Liver (tissue), 9 donors: ENCODE results near the gene DHDDS. TPM values are rescaled to one million over a fixed set of nuclear protein-coding genes. Genes with fewer than 3 reads are reported as not detected.

Experiments
- DNase-seq: peaks from one replicate; pipeline ENCODE4 v3.0.0-alpha.2; 2017; ENCODE audit warnings: low spot score
- H3K27ac ChIP-seq, 2 donors: one replicate each; pipeline ENCODE4 v1.7.0; 2013; ENCODE audit warnings: inconsistent platforms in 2 of 2, low read length in 2 of 2, control low read depth in 1 of 2, low read depth in 1 of 2, mild to moderate bottlenecking in 1 of 2
- H3K27me3 ChIP-seq, 4 donors: one replicate each; pipeline versions ENCODE4 v1.6.1 to v1.7.0; 2013; ENCODE audit warnings: low read length in 3 of 4, inconsistent platforms in 1 of 4, mild to moderate bottlenecking in 1 of 4, moderate library complexity in 1 of 4; ENCODE audit not compliant: control insufficient read depth in 4 of 4, insufficient read depth in 4 of 4
- H3K36me3 ChIP-seq, 4 donors: one replicate each; pipeline versions ENCODE4 v1.6.1 to v1.7.0; 2013; ENCODE audit warnings: low read length in 3 of 4, mild to moderate bottlenecking in 3 of 4, low read depth in 1 of 4, moderate library complexity in 1 of 4; ENCODE audit not compliant: control insufficient read depth in 4 of 4, insufficient read depth in 3 of 4
- H3K4me1 ChIP-seq, 4 donors: one replicate each; pipeline versions ENCODE4 v1.6.1 to v1.7.0; 2013; ENCODE audit warnings: low read length in 3 of 4, mild to moderate bottlenecking in 3 of 4, moderate library complexity in 1 of 4; ENCODE audit not compliant: control insufficient read depth in 4 of 4, insufficient read depth in 4 of 4
- H3K4me3 ChIP-seq, 3 donors: one replicate each; pipeline versions ENCODE4 v1.6.1 to v1.7.0; 2013; ENCODE audit warnings: low read length in 3 of 3, control low read depth in 1 of 3, low read depth in 1 of 3, mild to moderate bottlenecking in 1 of 3
- H3K9ac ChIP-seq, 2 donors: one replicate each; pipeline ENCODE4 v1.7.0; 2013; ENCODE audit warnings: low read length in 2 of 2, mild to moderate bottlenecking in 2 of 2, moderate library complexity in 2 of 2, control low read depth in 1 of 2, low read depth in 1 of 2
- H3K9me3 ChIP-seq, 4 donors: one replicate each; pipeline versions ENCODE4 v1.6.1 to v1.7.0; 2013; ENCODE audit warnings: low read length in 3 of 4; ENCODE audit not compliant: control insufficient read depth in 4 of 4
- EGR1 ChIP-seq, 2 donors: IDR thresholded peaks; 2 replicates each; pipeline ENCODE4 v1.6.1; 2016 to 2018; ENCODE audit warnings: antibody characterized with exemption in 2 of 2, low read depth in 2 of 2
- FOXA1 ChIP-seq: IDR thresholded peaks from 2 replicates; pipeline ENCODE4 v1.6.1; 2016; ENCODE audit warnings: antibody characterized with exemption
- FOXA2 ChIP-seq: IDR thresholded peaks from 2 replicates; pipeline ENCODE4 v1.6.1; 2016; ENCODE audit warnings: antibody characterized with exemption
- GABPA ChIP-seq, 2 donors: IDR thresholded peaks in 1 of 2; conservative IDR thresholded peaks in 1 of 2; 2 replicates each; pipeline ENCODE4 v1.6.1; 2016; ENCODE audit warnings: antibody characterized with exemption in 2 of 2, mild to moderate bottlenecking in 1 of 2, moderate library complexity in 1 of 2
- HNF4A ChIP-seq, 2 donors: conservative IDR thresholded peaks; 2 replicates each; pipeline ENCODE4 v1.6.1; 2016; ENCODE audit warnings: antibody characterized with exemption in 2 of 2, mild to moderate bottlenecking in 2 of 2
- HNF4G ChIP-seq: IDR thresholded peaks from 2 replicates; pipeline ENCODE4 v1.6.1; 2016; ENCODE audit warnings: antibody characterized with exemption
- JUND ChIP-seq, 2 donors: IDR thresholded peaks; 2 replicates each; pipeline ENCODE4 v1.6.1; 2016; ENCODE audit warnings: antibody characterized with exemption in 2 of 2
- RXRA ChIP-seq, 2 donors: IDR thresholded peaks; 2 replicates each; pipeline ENCODE4 v1.6.1; 2017 to 2018; ENCODE audit warnings: antibody characterized with exemption in 2 of 2, mild to moderate bottlenecking in 1 of 2
- SP1 ChIP-seq: IDR thresholded peaks from 2 replicates; pipeline ENCODE4 v1.6.1; 2018; ENCODE audit warnings: antibody characterized with exemption, mild to moderate bottlenecking
- TAF1 ChIP-seq: conservative IDR thresholded peaks from 2 replicates; pipeline ENCODE4 v1.6.1; 2016; ENCODE audit warnings: antibody characterized with exemption, mild to moderate bottlenecking
- YY1 ChIP-seq: IDR thresholded peaks from 2 replicates; pipeline ENCODE4 v1.6.1; 2016; ENCODE audit warnings: antibody characterized with exemption, mild to moderate bottlenecking
- WGBS: extraction: QIAGEN DNeasy Blood & Tissue Kit; methylation state at CpG from one replicate; pipeline ENCODE4 v1.1.7; 2013; 5-methylcytosine and 5-hydroxymethylcytosine counted together
- polyA plus RNA-seq, 2 donors: library from polyadenylated mRNA; stranded (reverse) in 1 of 2; unstranded in 1 of 2; fragments of 200-250 nt in 1 of 2; fragments of >200 nt in 1 of 2; fragmentation: Nextera tagmentation in 1 of 2; extraction: Ambion mirVana in 1 of 2; gene quantifications; one replicate each; pipeline versions ENCODE4 v1.2.1 to v1.2.3, GENCODE V29; 2013 to 2015
- total RNA-seq, 2 donors: library from RNA; depleted of rRNA; stranded (reverse); fragments of >200 nt; gene quantifications; one replicate each; pipeline ENCODE4 v1.2.3, GENCODE V29; 2014
- TF ChIP-seq, protein P1 (sequence below): IDR thresholded peaks from 2 replicates; pipeline ENCODE4 v1.6.1; 2016; ENCODE audit warnings: antibody characterized with exemption
- TF ChIP-seq, protein P2 (sequence below): IDR thresholded peaks from 2 replicates; pipeline ENCODE4 v1.6.1; 2016; ENCODE audit warnings: antibody characterized with exemption
- TF ChIP-seq, protein P3 (sequence below): IDR thresholded peaks from 2 replicates; pipeline ENCODE4 v1.6.1; 2016; ENCODE audit warnings: antibody characterized with exemption
- TF ChIP-seq, protein P4 (sequence below): IDR thresholded peaks from 2 replicates; pipeline ENCODE4 v1.6.1; 2016; ENCODE audit warnings: antibody characterized with exemption, mild to moderate bottlenecking
- TF ChIP-seq, protein P5 (sequence below): fragments of 150-350 bp; IDR thresholded peaks from 2 replicates; pipeline ENCODE4 v1.5.1; 2017; ENCODE audit warnings: improper control_type of control experiment, low read depth, low read length; ENCODE audit not compliant: missing input control
- donor health status: healthy.
- donor health status: healthy.
- donor health status: healthy.
- donor health status: healthy.
- donor health status: healthy.

Gene DHDDS
- total and polyA plus RNA-seq, 4 donors: 10.6 to 21.7 (median 16.6) TPM

DNA sequence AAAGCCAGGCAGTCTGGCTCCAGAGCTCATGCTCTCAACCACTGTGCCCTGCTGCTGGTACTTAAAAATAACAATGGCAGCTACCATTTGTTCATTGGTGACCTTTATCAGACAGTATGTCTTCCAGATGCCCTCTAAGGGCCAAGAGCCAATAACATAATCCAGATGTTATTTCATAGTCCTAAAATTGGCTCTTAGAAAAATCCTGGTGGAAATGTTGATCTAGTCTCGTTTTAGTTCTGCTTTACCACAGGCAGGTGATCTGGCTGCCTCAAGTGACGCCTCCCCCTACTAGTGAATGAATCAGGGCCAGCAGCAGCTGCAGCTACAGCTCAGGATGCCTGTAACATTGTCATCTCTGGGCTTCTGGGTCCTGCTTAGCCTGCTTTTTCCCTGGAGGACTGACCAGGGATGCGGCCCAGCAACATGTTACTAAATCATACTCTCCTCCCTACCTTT, 27.5 kb downstream of the DHDDS start:
- DNase-seq: no peak
- 92% methylated on average over 3 of the region's 3 CpGs for WGBS
- Histone ChIP-seq H3K4me1 (no peaks in the 10 kb centered on the region), H3K9me3 (no peaks in the 10 kb centered on the region), H3K9ac (no peak overlapping the region), H3K27me3 (no peaks in the 10 kb centered on the region), H3K4me3 (no peak overlapping the region), H3K27ac (no peak overlapping the region), H3K36me3 (peaks cover 0 to 46% (median 11%) of the 10 kb centered on the region in 4 donors)
- TF ChIP-seq, protein P1, sequence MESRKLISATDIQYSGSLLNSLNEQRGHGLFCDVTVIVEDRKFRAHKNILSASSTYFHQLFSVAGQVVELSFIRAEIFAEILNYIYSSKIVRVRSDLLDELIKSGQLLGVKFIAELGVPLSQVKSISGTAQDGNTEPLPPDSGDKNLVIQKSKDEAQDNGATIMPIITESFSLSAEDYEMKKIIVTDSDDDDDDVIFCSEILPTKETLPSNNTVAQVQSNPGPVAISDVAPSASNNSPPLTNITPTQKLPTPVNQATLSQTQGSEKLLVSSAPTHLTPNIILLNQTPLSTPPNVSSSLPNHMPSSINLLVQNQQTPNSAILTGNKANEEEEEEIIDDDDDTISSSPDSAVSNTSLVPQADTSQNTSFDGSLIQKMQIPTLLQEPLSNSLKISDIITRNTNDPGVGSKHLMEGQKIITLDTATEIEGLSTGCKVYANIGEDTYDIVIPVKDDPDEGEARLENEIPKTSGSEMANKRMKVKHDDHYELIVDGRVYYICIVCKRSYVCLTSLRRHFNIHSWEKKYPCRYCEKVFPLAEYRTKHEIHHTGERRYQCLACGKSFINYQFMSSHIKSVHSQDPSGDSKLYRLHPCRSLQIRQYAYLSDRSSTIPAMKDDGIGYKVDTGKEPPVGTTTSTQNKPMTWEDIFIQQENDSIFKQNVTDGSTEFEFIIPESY: no peak
- TF ChIP-seq, protein P2, sequence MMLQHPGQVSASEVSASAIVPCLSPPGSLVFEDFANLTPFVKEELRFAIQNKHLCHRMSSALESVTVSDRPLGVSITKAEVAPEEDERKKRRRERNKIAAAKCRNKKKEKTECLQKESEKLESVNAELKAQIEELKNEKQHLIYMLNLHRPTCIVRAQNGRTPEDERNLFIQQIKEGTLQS: no peak
- no peak for TF ChIP-seq FOXA2
- TF ChIP-seq SP1: no peak
- TF ChIP-seq EGR1 (IDR thresholded peaks at IDR 0.05; ENCODE audit: low read depth in 2 of 2): no peak
- TF ChIP-seq, protein P3, sequence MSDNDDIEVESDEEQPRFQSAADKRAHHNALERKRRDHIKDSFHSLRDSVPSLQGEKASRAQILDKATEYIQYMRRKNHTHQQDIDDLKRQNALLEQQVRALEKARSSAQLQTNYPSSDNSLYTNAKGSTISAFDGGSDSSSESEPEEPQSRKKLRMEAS: no peak
- TF ChIP-seq TAF1: no peak
- no peak for TF ChIP-seq YY1
- TF ChIP-seq, protein P4, sequence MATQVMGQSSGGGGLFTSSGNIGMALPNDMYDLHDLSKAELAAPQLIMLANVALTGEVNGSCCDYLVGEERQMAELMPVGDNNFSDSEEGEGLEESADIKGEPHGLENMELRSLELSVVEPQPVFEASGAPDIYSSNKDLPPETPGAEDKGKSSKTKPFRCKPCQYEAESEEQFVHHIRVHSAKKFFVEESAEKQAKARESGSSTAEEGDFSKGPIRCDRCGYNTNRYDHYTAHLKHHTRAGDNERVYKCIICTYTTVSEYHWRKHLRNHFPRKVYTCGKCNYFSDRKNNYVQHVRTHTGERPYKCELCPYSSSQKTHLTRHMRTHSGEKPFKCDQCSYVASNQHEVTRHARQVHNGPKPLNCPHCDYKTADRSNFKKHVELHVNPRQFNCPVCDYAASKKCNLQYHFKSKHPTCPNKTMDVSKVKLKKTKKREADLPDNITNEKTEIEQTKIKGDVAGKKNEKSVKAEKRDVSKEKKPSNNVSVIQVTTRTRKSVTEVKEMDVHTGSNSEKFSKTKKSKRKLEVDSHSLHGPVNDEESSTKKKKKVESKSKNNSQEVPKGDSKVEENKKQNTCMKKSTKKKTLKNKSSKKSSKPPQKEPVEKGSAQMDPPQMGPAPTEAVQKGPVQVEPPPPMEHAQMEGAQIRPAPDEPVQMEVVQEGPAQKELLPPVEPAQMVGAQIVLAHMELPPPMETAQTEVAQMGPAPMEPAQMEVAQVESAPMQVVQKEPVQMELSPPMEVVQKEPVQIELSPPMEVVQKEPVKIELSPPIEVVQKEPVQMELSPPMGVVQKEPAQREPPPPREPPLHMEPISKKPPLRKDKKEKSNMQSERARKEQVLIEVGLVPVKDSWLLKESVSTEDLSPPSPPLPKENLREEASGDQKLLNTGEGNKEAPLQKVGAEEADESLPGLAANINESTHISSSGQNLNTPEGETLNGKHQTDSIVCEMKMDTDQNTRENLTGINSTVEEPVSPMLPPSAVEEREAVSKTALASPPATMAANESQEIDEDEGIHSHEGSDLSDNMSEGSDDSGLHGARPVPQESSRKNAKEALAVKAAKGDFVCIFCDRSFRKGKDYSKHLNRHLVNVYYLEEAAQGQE: no peak
- no peak for TF ChIP-seq FOXA1

DNA sequence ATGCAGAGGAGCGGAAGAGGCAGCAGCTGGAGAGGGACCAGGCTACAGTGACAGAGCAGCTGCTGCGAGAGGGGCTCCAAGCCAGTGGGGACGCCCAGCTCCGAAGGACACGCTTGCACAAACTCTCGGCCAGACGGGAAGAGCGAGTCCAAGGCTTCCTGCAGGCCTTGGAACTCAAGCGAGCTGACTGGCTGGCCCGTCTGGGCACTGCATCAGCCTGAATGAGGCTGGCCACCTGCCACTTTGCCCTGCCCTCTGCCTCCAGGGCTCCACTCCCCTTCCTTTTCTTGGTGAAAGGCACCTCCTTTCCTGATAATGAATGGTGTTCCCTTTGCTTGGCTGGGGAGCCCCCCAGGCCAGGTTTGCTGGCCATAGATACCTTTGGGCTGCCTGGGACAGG, 36.8 kb downstream of the DHDDS start:
- Histone ChIP-seq H3K27me3 (no peaks in the 10 kb centered on the region), H3K36me3 (peaks cover 0 to 34% (median 23%) of the 10 kb centered on the region in 4 donors), H3K4me3 (no peak overlapping the region), H3K4me1 (peaks cover 1 to 29% (median 18%) of the 10 kb centered on the region in 4 donors), H3K27ac (no peak overlapping the region), H3K9me3 (no peaks in the 10 kb centered on the region), H3K9ac (no peak overlapping the region)
- no peak for DNase-seq
- 81% methylated on average over 10 of the region's 10 CpGs for WGBS
- TF ChIP-seq, protein P3: no peak
- TF ChIP-seq HNF4A (conservative IDR thresholded peaks at IDR 0.05) (no peak), JUND (IDR thresholded peaks at IDR 0.05) (no peak)

DNA sequence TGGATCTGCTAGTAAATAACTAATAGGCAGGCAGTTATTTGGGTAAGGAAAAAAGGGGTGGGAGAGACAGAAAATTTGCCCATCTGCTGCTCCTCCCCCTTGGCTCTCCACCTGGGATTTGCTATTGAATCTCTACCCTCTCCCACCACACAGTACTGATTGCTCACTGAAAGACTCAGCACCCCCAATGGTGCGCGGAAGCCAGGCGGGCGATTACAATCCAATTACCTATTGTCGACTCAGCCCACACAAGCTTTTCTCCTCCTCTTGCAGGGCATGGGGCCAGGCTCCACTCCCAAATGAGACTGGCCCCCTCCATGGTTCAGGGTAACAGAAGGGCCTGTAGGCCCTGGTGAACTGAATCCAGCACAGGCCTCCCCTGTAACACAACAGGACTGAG, 37.4 kb downstream of the DHDDS start:
- Histone ChIP-seq H3K27ac (no peak overlapping the region), H3K36me3 (peaks cover 0 to 38% (median 24%) of the 10 kb centered on the region in 4 donors), H3K9me3 (no peaks in the 10 kb centered on the region), H3K27me3 (no peaks in the 10 kb centered on the region), H3K9ac (no peak overlapping the region), H3K4me3 (no peak overlapping the region), H3K4me1 (peaks cover 1 to 35% (median 23%) of the 10 kb centered on the region in 4 donors)
- no peak for DNase-seq
- 97% methylated on average over 5 of the region's 5 CpGs for WGBS
- TF ChIP-seq HNF4A (conservative IDR thresholded peaks at IDR 0.05) (no peak), HNF4G (no peak), GABPA (IDR thresholded peaks at IDR 0.05 in 1 of 2, conservative IDR thresholded peaks at IDR 0.05 in 1 of 2) (no peak), EGR1 (IDR thresholded peaks at IDR 0.05; ENCODE audit: low read depth in 2 of 2) (no peak), FOXA2 (no peak), FOXA1 (no peak), RXRA (IDR thresholded peaks at IDR 0.05) (no peak)
- TF ChIP-seq, protein P1: no peak
- TF ChIP-seq, protein P5, sequence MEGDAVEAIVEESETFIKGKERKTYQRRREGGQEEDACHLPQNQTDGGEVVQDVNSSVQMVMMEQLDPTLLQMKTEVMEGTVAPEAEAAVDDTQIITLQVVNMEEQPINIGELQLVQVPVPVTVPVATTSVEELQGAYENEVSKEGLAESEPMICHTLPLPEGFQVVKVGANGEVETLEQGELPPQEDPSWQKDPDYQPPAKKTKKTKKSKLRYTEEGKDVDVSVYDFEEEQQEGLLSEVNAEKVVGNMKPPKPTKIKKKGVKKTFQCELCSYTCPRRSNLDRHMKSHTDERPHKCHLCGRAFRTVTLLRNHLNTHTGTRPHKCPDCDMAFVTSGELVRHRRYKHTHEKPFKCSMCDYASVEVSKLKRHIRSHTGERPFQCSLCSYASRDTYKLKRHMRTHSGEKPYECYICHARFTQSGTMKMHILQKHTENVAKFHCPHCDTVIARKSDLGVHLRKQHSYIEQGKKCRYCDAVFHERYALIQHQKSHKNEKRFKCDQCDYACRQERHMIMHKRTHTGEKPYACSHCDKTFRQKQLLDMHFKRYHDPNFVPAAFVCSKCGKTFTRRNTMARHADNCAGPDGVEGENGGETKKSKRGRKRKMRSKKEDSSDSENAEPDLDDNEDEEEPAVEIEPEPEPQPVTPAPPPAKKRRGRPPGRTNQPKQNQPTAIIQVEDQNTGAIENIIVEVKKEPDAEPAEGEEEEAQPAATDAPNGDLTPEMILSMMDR: no peak
- TF ChIP-seq, protein P3: no peak
